Type B pancreatic cell (in vitro differentiated cells): ENCODE measurements around the gene BCR. TPM values are rescaled to one million over a fixed set of nuclear protein-coding genes. Genes with fewer than 3 reads are reported as not detected.

Experiments
- DNase-seq: peaks from one replicate; pipeline ENCODE4 v3.0.0; 2021; ENCODE audit warnings: mixed read lengths; ENCODE audit not compliant: unreplicated experiment; ENCODE audit errors: extremely low spot score
- H3K27ac Mint-ChIP-seq: 2 replicates; pipeline ENCODE4 v1.8.0; 2021; ENCODE audit warnings: mild to moderate bottlenecking, mixed read lengths
- H3K27me3 Mint-ChIP-seq: 2 replicates; pipeline ENCODE4 v1.8.0; 2021; ENCODE audit warnings: mixed read lengths
- H3K36me3 Mint-ChIP-seq: 2 replicates; pipeline ENCODE4 v1.8.0; 2021; ENCODE audit warnings: mixed read lengths
- H3K4me1 Mint-ChIP-seq: one replicate; pipeline ENCODE4 v1.8.0; 2021; ENCODE audit warnings: mixed read lengths; ENCODE audit not compliant: unreplicated experiment
- H3K4me3 Mint-ChIP-seq: 2 replicates; pipeline ENCODE4 v1.8.0; 2021; ENCODE audit warnings: mild to moderate bottlenecking, mixed read lengths
- H3K9me3 Mint-ChIP-seq: 2 replicates; pipeline ENCODE4 v1.8.0; 2021; ENCODE audit warnings: mixed read lengths
- CTCF ChIP-seq: fragments of 200-600 bp; sonication (generic); conservative IDR thresholded peaks from 2 replicates; pipeline ENCODE4 v1.5.0; 2021; ENCODE audit warnings: antibody characterized with exemption, mild to moderate bottlenecking
- total RNA-seq: library from RNA; stranded (reverse); gene quantifications from 2 replicates; pipeline ENCODE4 v1.2.1, GENCODE V29; 2021; ENCODE audit warnings: low replicate concordance

The BCR gene
- total RNA-seq, 1 donor from 2014 or later = 61.2 TPM

- no peak for DNase-seq
- Mint-ChIP-seq H3K27me3 (no peaks in the 10 kb centered on the region), H3K36me3 (peaks cover 19% of the 10 kb centered on the region), H3K4me1 (peaks cover 18% of the 10 kb centered on the region), H3K9me3 (no peaks in the 10 kb centered on the region), H3K4me3 (no peak overlapping the region), H3K27ac (peak overlapping the region; percentile 80)
- no peak for TF ChIP-seq CTCF
Measured at GRCh38 chr22:23289130-23289503, 108.8 kb downstream of the BCR start.

- Mint-ChIP-seq H3K36me3 (peaks cover 26% of the 10 kb centered on the region), H3K9me3 (no peaks in the 10 kb centered on the region), H3K27me3 (no peaks in the 10 kb centered on the region), H3K4me1 (peaks cover 18% of the 10 kb centered on the region), H3K4me3 (no peak overlapping the region), H3K27ac (peak overlapping the region; percentile 80)
- no peak for DNase-seq
- peak; percentile 88 for TF ChIP-seq CTCF
Measured at GRCh38 chr22:23289851-23290724, 109.8 kb downstream of the BCR start.

GRCh38 chr22:23291806-23292452 lies 111.6 kb downstream of the BCR start:
- DNase-seq = no peak
- Mint-ChIP-seq H3K4me1 (peaks cover 18% of the 10 kb centered on the region), H3K9me3 (no peaks in the 10 kb centered on the region), H3K27me3 (no peaks in the 10 kb centered on the region), H3K4me3 (no peak overlapping the region), H3K27ac (peak overlapping the region; percentile 55), H3K36me3 (peaks cover 26% of the 10 kb centered on the region)
- no peak for TF ChIP-seq CTCF

GRCh38 chr22:23292453-23293350 lies 112.4 kb downstream of the BCR start:
- H3K27me3 Mint-ChIP-seq = no peaks in the 10 kb centered on the region
- no peak overlapping the region for H3K4me3 Mint-ChIP-seq
- DNase-seq = no peak
- no peaks in the 10 kb centered on the region for H3K9me3 Mint-ChIP-seq
- peaks cover 19% of the 10 kb centered on the region for H3K4me1 Mint-ChIP-seq
- H3K36me3 Mint-ChIP-seq = peaks cover 30% of the 10 kb centered on the region
- TF ChIP-seq CTCF = no peak
- no peak overlapping the region for H3K27ac Mint-ChIP-seq

- no peak for TF ChIP-seq CTCF
- Mint-ChIP-seq H3K4me3 (no peak overlapping the region), H3K27me3 (no peaks in the 10 kb centered on the region), H3K27ac (peak overlapping the region; percentile 62), H3K9me3 (no peaks in the 10 kb centered on the region), H3K36me3 (peaks cover 35% of the 10 kb centered on the region), H3K4me1 (peaks cover 27% of the 10 kb centered on the region)
- DNase-seq = no peak
Measured at GRCh38 chr22:23293720-23294119, 113.4 kb downstream of the BCR start.
